ENCODE results near the gene GFOD1.

GFOD1 gene

DNA sequence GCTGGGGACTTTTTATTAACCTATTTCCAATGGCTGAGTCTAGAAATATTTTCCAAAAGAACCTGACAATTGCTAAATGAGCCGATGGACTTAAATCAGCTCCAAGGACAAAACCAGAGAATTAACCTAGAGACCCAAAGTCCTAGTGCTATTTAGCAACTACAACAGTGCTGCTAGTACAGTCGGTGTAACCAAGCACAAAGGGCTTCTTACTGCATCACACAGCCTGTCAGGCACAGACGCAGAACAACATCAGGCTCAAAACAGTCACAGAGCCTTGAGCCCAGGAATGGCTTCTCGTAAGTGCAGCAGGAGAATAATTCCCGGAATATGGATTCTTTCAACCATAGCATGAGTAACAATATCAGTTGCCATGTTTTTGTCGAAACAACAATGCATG, 70.0 kb downstream of the GFOD1 start:
- Histone ChIP-seq H3K4me1 (ENCODE audit: low read depth, poor library complexity, severe bottlenecking) (no peaks in the 10 kb centered on the region), H3K79me2 (ENCODE audit: insufficient read depth, low read depth) (no peaks in the 10 kb centered on the region)

DNA sequence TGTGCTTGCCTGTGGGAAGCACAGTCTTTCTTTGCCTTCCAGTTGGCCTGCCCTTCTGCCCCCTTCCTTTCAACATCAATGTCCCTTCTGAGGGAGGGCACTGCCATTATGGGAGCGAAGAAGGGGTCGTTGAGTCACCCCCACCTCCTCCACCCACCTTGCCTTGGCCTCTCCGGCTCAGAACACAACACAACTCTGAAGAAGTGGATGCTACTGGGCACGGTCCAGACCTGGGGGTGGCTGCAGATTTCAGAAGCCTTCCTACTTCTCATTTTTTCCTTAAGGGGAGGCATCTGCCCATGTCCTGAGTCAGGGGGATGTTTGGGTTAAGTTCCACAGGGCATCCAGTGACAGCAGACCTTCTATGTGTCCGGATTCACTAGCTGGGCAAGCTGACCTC, 72.1 kb downstream of the GFOD1 start:
- Histone ChIP-seq H3K4me3 (IDR thresholded peaks at IDR 0.05; ENCODE audit: insufficient read depth, low read depth, low read length) (no peak overlapping the region), H3K4me1 (ENCODE audit: low read depth, poor library complexity, severe bottlenecking) (no peaks in the 10 kb centered on the region), H3K27me3 (ENCODE audit: insufficient read depth, low read depth) (no peaks in the 10 kb centered on the region), H3K4me2 (no peak overlapping the region), H4K20me1 (ENCODE audit: insufficient read depth) (no peaks in the 10 kb centered on the region), H2AFZ (ENCODE audit: low read depth) (no peak overlapping the region), H3K36me3 (ENCODE audit: insufficient read depth) (no peaks in the 10 kb centered on the region), H3K9ac (no peak overlapping the region), H3K79me2 (ENCODE audit: insufficient read depth, low read depth) (no peaks in the 10 kb centered on the region), H3K27ac (no peak overlapping the region)
- TF ChIP-seq, protein P1, sequence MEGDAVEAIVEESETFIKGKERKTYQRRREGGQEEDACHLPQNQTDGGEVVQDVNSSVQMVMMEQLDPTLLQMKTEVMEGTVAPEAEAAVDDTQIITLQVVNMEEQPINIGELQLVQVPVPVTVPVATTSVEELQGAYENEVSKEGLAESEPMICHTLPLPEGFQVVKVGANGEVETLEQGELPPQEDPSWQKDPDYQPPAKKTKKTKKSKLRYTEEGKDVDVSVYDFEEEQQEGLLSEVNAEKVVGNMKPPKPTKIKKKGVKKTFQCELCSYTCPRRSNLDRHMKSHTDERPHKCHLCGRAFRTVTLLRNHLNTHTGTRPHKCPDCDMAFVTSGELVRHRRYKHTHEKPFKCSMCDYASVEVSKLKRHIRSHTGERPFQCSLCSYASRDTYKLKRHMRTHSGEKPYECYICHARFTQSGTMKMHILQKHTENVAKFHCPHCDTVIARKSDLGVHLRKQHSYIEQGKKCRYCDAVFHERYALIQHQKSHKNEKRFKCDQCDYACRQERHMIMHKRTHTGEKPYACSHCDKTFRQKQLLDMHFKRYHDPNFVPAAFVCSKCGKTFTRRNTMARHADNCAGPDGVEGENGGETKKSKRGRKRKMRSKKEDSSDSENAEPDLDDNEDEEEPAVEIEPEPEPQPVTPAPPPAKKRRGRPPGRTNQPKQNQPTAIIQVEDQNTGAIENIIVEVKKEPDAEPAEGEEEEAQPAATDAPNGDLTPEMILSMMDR (conservative IDR thresholded peaks at IDR 0.05; ENCODE audit: low read depth, low read length) = no peak

More for the DNA sequence above, 70.0 kb downstream of the GFOD1 start:
- Histone ChIP-seq H3K36me3 (ENCODE audit: insufficient read depth) (no peaks in the 10 kb centered on the region), H3K27me3 (ENCODE audit: insufficient read depth, low read depth) (no peaks in the 10 kb centered on the region), H3K4me3 (IDR thresholded peaks at IDR 0.05; ENCODE audit: insufficient read depth, low read depth, low read length) (no peak overlapping the region), H2AFZ (ENCODE audit: low read depth) (no peak overlapping the region), H4K20me1 (ENCODE audit: insufficient read depth) (no peaks in the 10 kb centered on the region), H3K27ac (no peak overlapping the region), H3K9ac (no peak overlapping the region), H3K4me2 (no peak overlapping the region)
- TF ChIP-seq, protein P1 (conservative IDR thresholded peaks at IDR 0.05; ENCODE audit: low read depth, low read length) = no peak

DNA sequence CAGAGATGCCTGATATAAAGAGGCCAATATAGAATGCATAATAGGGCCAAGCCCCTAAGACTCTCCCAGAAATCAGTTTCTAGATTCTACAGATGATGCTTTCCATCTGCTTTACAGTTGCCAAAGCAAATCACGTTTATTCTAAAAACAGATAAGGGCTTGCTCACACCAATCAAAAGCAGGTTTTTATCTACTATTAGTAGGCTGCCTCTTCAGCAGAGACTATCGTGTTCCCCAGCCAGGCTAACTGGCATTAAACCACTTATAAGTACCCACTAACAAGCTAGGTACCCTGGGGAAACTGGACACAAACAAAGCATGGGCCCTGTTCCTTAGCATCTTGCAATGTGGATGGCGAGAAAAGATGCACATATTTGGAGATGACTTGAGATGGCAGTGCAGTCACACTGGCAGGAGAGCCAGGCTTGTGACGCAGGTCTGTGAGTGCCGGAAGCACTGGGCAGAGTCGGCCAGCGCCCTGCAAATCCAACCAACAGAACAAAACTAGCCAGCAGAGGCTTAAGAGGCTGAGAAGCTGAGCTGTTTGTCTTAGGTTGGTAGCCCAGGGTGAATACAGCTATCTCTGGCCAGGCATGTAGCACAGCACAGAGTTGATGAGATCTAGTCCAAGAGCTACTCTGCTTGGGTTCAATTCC, 73.4 kb downstream of the GFOD1 start:
- Histone ChIP-seq H3K9ac (no peak overlapping the region), H3K4me2 (no peak overlapping the region), H4K20me1 (ENCODE audit: insufficient read depth) (no peaks in the 10 kb centered on the region), H2AFZ (ENCODE audit: low read depth) (no peak overlapping the region), H3K79me2 (ENCODE audit: insufficient read depth, low read depth) (no peaks in the 10 kb centered on the region), H3K27me3 (ENCODE audit: insufficient read depth, low read depth) (no peaks in the 10 kb centered on the region), H3K27ac (no peak overlapping the region), H3K4me3 (IDR thresholded peaks at IDR 0.05; ENCODE audit: insufficient read depth, low read depth, low read length) (no peak overlapping the region), H3K4me1 (ENCODE audit: low read depth, poor library complexity, severe bottlenecking) (no peaks in the 10 kb centered on the region), H3K36me3 (ENCODE audit: insufficient read depth) (no peaks in the 10 kb centered on the region)
- TF ChIP-seq, protein P1 (conservative IDR thresholded peaks at IDR 0.05; ENCODE audit: low read depth, low read length) = no peak

DNA sequence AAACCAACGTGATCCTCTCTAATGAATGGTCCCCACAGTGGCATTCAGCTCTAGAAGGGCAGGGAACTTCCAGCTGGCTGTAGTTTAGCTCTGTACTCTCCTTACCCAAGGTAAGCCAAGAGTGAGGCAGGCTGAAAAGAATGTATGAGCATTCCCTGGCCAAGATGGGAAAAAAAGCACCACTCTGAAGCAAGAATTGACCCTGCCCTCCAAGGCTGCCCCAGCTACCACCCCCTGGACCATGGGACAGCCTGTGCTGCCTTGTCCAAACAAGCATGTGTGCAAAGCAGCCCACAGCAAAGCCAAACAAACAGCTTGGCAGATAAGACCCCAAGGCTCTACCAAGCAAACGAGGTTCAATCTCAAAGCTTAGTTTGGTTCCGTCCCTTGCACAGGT, 73.9 kb downstream of the GFOD1 start:
- H3K4me2 ChIP-seq = no peak overlapping the region
- no peak overlapping the region for H3K9ac ChIP-seq
- H3K79me2 ChIP-seq (ENCODE audit: insufficient read depth, low read depth) = no peaks in the 10 kb centered on the region
- H3K27ac ChIP-seq = no peak overlapping the region
- no peaks in the 10 kb centered on the region for H3K27me3 ChIP-seq (ENCODE audit: insufficient read depth, low read depth)
- H3K36me3 ChIP-seq (ENCODE audit: insufficient read depth) = no peaks in the 10 kb centered on the region
- H3K4me1 ChIP-seq (ENCODE audit: low read depth, poor library complexity, severe bottlenecking) = no peaks in the 10 kb centered on the region
- H2AFZ ChIP-seq (ENCODE audit: low read depth) = no peak overlapping the region
- H4K20me1 ChIP-seq (ENCODE audit: insufficient read depth) = no peaks in the 10 kb centered on the region
- TF ChIP-seq, protein P1 (conservative IDR thresholded peaks at IDR 0.05; ENCODE audit: low read depth, low read length) = no peak
- no peak overlapping the region for H3K4me3 ChIP-seq (IDR thresholded peaks at IDR 0.05; ENCODE audit: insufficient read depth, low read depth, low read length)
